AG10803 (cell line): ENCODE measurements around the gene CHURC1.
"Not testable (repeated sequence)": the region's sequence is repeated elsewhere in the genome, so short reads cannot be mapped to it uniquely, and the experiment has no call there.

Source experiments
- DNase-seq: peaks from one replicate; pipeline ENCODE4 v3.0.0; 2010; ENCODE audit warnings: low read depth
- H3K4me3 ChIP-seq: 2 replicates; pipeline ENCODE4 v1.5.1; 2011; ENCODE audit warnings: mild to moderate bottlenecking, low read length, control low read depth
- CTCF ChIP-seq: conservative IDR thresholded peaks from 2 replicates; pipeline ENCODE4 v1.5.1; 2011; ENCODE audit warnings: mild to moderate bottlenecking, low read length, control low read depth, inconsistent platforms

The CHURC1 gene

GRCh38 chr14:64906022-64906421 lies 8.2 kb upstream of the CHURC1 start:
- no peak for TF ChIP-seq CTCF
- H3K4me3 ChIP-seq, result no peak overlapping the region
- DNase-seq, result no peak

- DNase-seq, result peak; percentile 43
Observed at GRCh38 chr14:64910847-64911495, 3.3 kb upstream of the CHURC1 start.

GRCh38 chr14:64912261-64912660 lies 2.0 kb upstream of the CHURC1 start:
- no peak for TF ChIP-seq CTCF
- H3K4me3 ChIP-seq, result no peak overlapping the region
- no peak for DNase-seq

More at GRCh38 chr14:64910847-64911495, 3.3 kb upstream of the CHURC1 start:
- H3K4me3 ChIP-seq, result no peak overlapping the region
- TF ChIP-seq CTCF, result peak; percentile 79

GRCh38 chr14:64913477-64913876 lies 778 bp upstream of the CHURC1 start:
- H3K4me3 ChIP-seq, DNase-seq: not testable (repeated sequence)

GRCh38 chr14:64915029-64915424 lies 772 bp downstream of the CHURC1 start:
- TF ChIP-seq CTCF, result no peak
- H3K4me3 ChIP-seq, result peak overlapping the region; percentile 97

GRCh38 chr14:64915797-64916196 lies 1.5 kb downstream of the CHURC1 start:
- no peak for TF ChIP-seq CTCF
- DNase-seq, result peak; percentile 13
- H3K4me3 ChIP-seq, result no peak overlapping the region

More at GRCh38 chr14:64915029-64915424, 772 bp downstream of the CHURC1 start:
- no peak for DNase-seq

- no peak overlapping the region for H3K4me3 ChIP-seq
- DNase-seq, result peak; percentile 43
- no peak for TF ChIP-seq CTCF
Observed at GRCh38 chr14:64918216-64918615, 4.0 kb downstream of the CHURC1 start.
